GM12878 (cell line): Measurements from ENCODE around the gene BCAS3. TPM values are rescaled to one million over a fixed set of nuclear protein-coding genes. Genes with fewer than 3 reads are reported as not detected.

Source experiments
- ATAC-seq: fragments of 200-7000 bp; cut with Tn5 transposase; 3 replicates; pipeline ENCODE4 v1.9.1; 2020; ENCODE audit warnings: mild to moderate bottlenecking, moderate library complexity
- BruUV-seq: library from RNA; stranded (reverse); fragments of 400-500 nt; replicated peaks from 2 replicates; lab custom pipeline; 2021; lab: Mats Ljungman, UMichigan
- CTCF ChIA-PET: fragments of 300-600 bp; sonication (Branson Sonifier 250); formaldehyde crosslinking; extraction: SDS; loops from one replicate; lab custom pipeline; 2021; ENCODE audit warnings: inconsistent platforms; lab: Yijun Ruan, JAX
- POLR2A ChIA-PET: fragments of 350-600 bp; formaldehyde crosslinking; extraction: SDS; loops from one replicate; lab custom pipeline; 2021; ENCODE audit warnings: inconsistent platforms; lab: Charles Lee
- RAD21 ChIA-PET: fragments of 300-600 bp; sonication (Branson Sonifier 250); formaldehyde crosslinking; loops from one replicate; lab custom pipeline; 2023; ENCODE audit warnings: antibody characterized with exemption; ENCODE audit not compliant: unreplicated experiment; lab: Charles Lee
- SMC1A ChIA-PET: fragments of 300-600 bp; sonication (Branson Sonifier 250); formaldehyde crosslinking; loops from one replicate; lab custom pipeline; 2023; ENCODE audit not compliant: unreplicated experiment, uncharacterized antibody; lab: Charles Lee
- DNase-seq: peaks from one replicate; pipeline ENCODE4 v3.0.0-alpha.2; 2011; ENCODE audit warnings: low read depth, low spot score
- FAIRE-seq: peaks from 3 replicates; lab custom pipeline; 2011; peaks lifted over from hg19 to GRCh38; lab: Jason Lieb, UNC
- H2AFZ ChIP-seq: 2 replicates; pipeline ENCODE4 v1.6.0; 2011; ENCODE audit warnings: low read depth, low read length, control low read depth; ENCODE audit not compliant: control insufficient read depth
- H3K27ac ChIP-seq: 2 replicates; pipeline ENCODE4 v1.5.1; 2011; ENCODE audit warnings: control low read depth; ENCODE audit not compliant: control insufficient read depth, insufficient read depth
- H3K27me3 ChIP-seq, 2 experiments: replicated peaks in 1 of 2; 2 replicates each; pipeline versions ENCODE4 v1.6.0 to v1.6.1; 2011; ENCODE audit warnings: low read length in 1 of 2; ENCODE audit not compliant: control insufficient read depth in 2 of 2, insufficient read depth in 2 of 2
- H3K36me3 ChIP-seq, 2 experiments: 2 replicates each; pipeline ENCODE4 v1.5.1; 2011; ENCODE audit warnings: low read length in 1 of 2; ENCODE audit not compliant: control insufficient read depth in 2 of 2, insufficient read depth in 2 of 2
- H3K4me1 ChIP-seq: 2 replicates; pipeline ENCODE4 v1.6.1; 2011; ENCODE audit warnings: mild to moderate bottlenecking, low read length, moderate library complexity, mixed read lengths; ENCODE audit not compliant: control insufficient read depth, insufficient read depth
- H3K4me2 ChIP-seq: 2 replicates; pipeline ENCODE4 v1.6.0; 2011; ENCODE audit warnings: control low read depth; ENCODE audit not compliant: control insufficient read depth, insufficient read depth
- H3K4me3 ChIP-seq: fragments of 200-600 bp; sonication (generic); 2 replicates; pipeline ENCODE4 v1.5.1; 2016
- H3K79me2 ChIP-seq: 2 replicates; pipeline ENCODE4 v1.6.0; 2011; ENCODE audit warnings: low read length; ENCODE audit not compliant: control insufficient read depth, insufficient read depth
- H3K9ac ChIP-seq: 2 replicates; pipeline ENCODE4 v1.8.0; 2011; ENCODE audit warnings: low read length, control low read depth, mixed read lengths; ENCODE audit not compliant: control insufficient read depth, insufficient read depth
- H3K9me3 ChIP-seq: replicated peaks from 3 replicates; pipeline ENCODE4 v1.5.1; 2011; ENCODE audit warnings: mild to moderate bottlenecking, low read length; ENCODE audit not compliant: control insufficient read depth, insufficient read depth
- H4K20me1 ChIP-seq: 2 replicates; pipeline ENCODE4 v1.6.0; 2011; ENCODE audit not compliant: control insufficient read depth, insufficient read depth
- ASH2L ChIP-seq: fragments of 300-600, 200-600 bp; sonication (generic); IDR thresholded peaks from 2 replicates; pipeline ENCODE4 v1.6.1; 2017; ENCODE audit warnings: low read depth, mild to moderate bottlenecking, borderline replicate concordance
- BCL11A ChIP-seq: IDR thresholded peaks from 2 replicates; pipeline ENCODE4 v1.6.1; 2011; ENCODE audit warnings: low read depth, low read length
- KAT2A ChIP-seq: conservative IDR thresholded peaks from 2 replicates; pipeline ENCODE4 v1.6.1; 2011; ENCODE audit warnings: low read depth, low read length; ENCODE audit not compliant: control insufficient read depth
- MTA2 ChIP-seq: fragments of 450-650 bp; IDR thresholded peaks from 2 replicates; pipeline ENCODE4 v1.6.1; 2016; ENCODE audit warnings: low read depth, mild to moderate bottlenecking, moderate library complexity
- MXI1 ChIP-seq: fragments of 150-350 bp; IDR thresholded peaks from 2 replicates; pipeline ENCODE4 v1.6.1; 2011; ENCODE audit warnings: low read depth, mild to moderate bottlenecking, inconsistent platforms, low read length, improper control_type of control experiment
- NBN ChIP-seq: fragments of 450-650 bp; IDR thresholded peaks from 2 replicates; pipeline ENCODE4 v1.6.1; 2016
- PAX5 ChIP-seq: IDR thresholded peaks from 2 replicates; pipeline ENCODE4 v1.6.1; 2011; ENCODE audit warnings: low read depth, low read length, borderline replicate concordance
- RCOR1 ChIP-seq: conservative IDR thresholded peaks from 2 replicates; pipeline ENCODE4 v1.6.1; 2012; ENCODE audit warnings: low read depth, low read length, improper control_type of control experiment
- SPI1 ChIP-seq: IDR thresholded peaks from 2 replicates; pipeline ENCODE4 v1.6.1; 2011; ENCODE audit warnings: low read depth, mild to moderate bottlenecking, low read length, moderate library complexity, borderline replicate concordance; ENCODE audit not compliant: insufficient read depth
- TCF3 ChIP-seq: IDR thresholded peaks from 2 replicates; pipeline ENCODE4 v1.6.1; 2012; ENCODE audit warnings: low read depth, mild to moderate bottlenecking, low read length, borderline replicate concordance; ENCODE audit not compliant: insufficient read depth
- ZBED1 ChIP-seq: IDR thresholded peaks from 2 replicates; pipeline ENCODE4 v1.6.1; 2016; ENCODE audit warnings: borderline replicate concordance
- ZNF592 ChIP-seq: fragments of 450-650 bp; IDR thresholded peaks from 2 replicates; pipeline ENCODE4 v1.6.1; 2017; ENCODE audit warnings: mild to moderate bottlenecking, moderate library complexity
- in situ Hi-C: fragments of 300-500 bp; cut with MboI; formaldehyde crosslinking; loops from 9 replicates; pipeline ENCODE4 v1.14.3; 2018; ENCODE audit warnings: mixed read lengths
- intact Hi-C: fragments of 100-400 bp; cut with micrococcal nuclease; formaldehyde crosslinking; loops from one replicate; pipeline ENCODE4 v1.14.2; 2022; ENCODE audit not compliant: unreplicated experiment
- polyA plus RNA-seq, 11 experiments: library from polyadenylated mRNA; depleted of rRNA in 4 of 11; unstranded in 6 of 11; stranded (reverse) in 5 of 11; fragments of >200 nt; fragmentation: Nextera tagmentation in 4 of 11; fragmentation: Illumina TruSeq in 1 of 11; extraction: Ambion mirVana in 4 of 11; extraction: Trizol in 1 of 11; gene quantifications; 1 replicate in 1 of 11; 2 replicates in 10 of 11; pipeline versions ENCODE4 v1.2.1 to v1.2.3, GENCODE V29; 2011 to 2016; ENCODE audit warnings: inconsistent platforms in 2 of 11, missing spikeins in 2 of 11, low read depth in 1 of 11
- total RNA-seq, 4 experiments: library from RNA; depleted of rRNA in 3 of 4; stranded (reverse); fragments of >200 nt in 3 of 4; fragmentation: Illumina TruSeq in 1 of 4; extraction: Trizol in 1 of 4; gene quantifications; 2 replicates each; pipeline versions ENCODE4 v1.2.1 to v1.2.3, GENCODE V29; 2013 to 2021
- TF ChIP-seq, protein P1 (sequence below): IDR thresholded peaks from 2 replicates; pipeline ENCODE4 v1.6.1; 2012; ENCODE audit warnings: low read length, inconsistent platforms

Gene BCAS3
- total and polyA plus RNA-seq, 10 of the 15 experiments (the other 5 are each of a cell fraction or from before 2014, with no cell fraction given): 2.1 to 11.0 (median 6.6) TPM

GRCh38 chr17:60827943-60828342 lies 150.3 kb downstream of the BCAS3 start:
- no peak for DNase-seq
- no peak for ATAC-seq
- H3K27ac ChIP-seq: no peak overlapping the region
- POLR2A ChIA-PET: no interaction called here
- H3K79me2 ChIP-seq: no peaks in the 10 kb centered on the region
- H2AFZ ChIP-seq: no peak overlapping the region
- FAIRE-seq: no peak
- RAD21 ChIA-PET: no interaction called here
- no peak overlapping the region for H3K9ac ChIP-seq
- CTCF ChIA-PET: no interaction called here
- SMC1A ChIA-PET: no interaction called here
- intact Hi-C loops (no loop called here), in situ Hi-C loops (no loop called here)
- H3K27me3 ChIP-seq: no peaks in the 10 kb centered on the region
- H4K20me1 ChIP-seq: no peaks in the 10 kb centered on the region
- no peaks in the 10 kb centered on the region for H3K4me1 ChIP-seq
- no peaks in the 10 kb centered on the region for H3K9me3 ChIP-seq
- no TSS peak for BruUV-seq
- no peak for TF ChIP-seq NBN
- TF ChIP-seq MTA2: no peak
- TF ChIP-seq KAT2A: no peak
- TF ChIP-seq ZNF592: no peak
- TF ChIP-seq MXI1: no peak
- no peak for TF ChIP-seq SPI1
- no peak for TF ChIP-seq ASH2L
- no peak for TF ChIP-seq ZBED1
- TF ChIP-seq BCL11A: no peak
- TF ChIP-seq TCF3: no peak
- TF ChIP-seq RCOR1: no peak
- TF ChIP-seq PAX5: no peak
- TF ChIP-seq, protein P1, sequence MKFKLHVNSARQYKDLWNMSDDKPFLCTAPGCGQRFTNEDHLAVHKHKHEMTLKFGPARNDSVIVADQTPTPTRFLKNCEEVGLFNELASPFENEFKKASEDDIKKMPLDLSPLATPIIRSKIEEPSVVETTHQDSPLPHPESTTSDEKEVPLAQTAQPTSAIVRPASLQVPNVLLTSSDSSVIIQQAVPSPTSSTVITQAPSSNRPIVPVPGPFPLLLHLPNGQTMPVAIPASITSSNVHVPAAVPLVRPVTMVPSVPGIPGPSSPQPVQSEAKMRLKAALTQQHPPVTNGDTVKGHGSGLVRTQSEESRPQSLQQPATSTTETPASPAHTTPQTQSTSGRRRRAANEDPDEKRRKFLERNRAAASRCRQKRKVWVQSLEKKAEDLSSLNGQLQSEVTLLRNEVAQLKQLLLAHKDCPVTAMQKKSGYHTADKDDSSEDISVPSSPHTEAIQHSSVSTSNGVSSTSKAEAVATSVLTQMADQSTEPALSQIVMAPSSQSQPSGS: no peak
- no peak overlapping the region for H3K4me2 ChIP-seq
- H3K4me3 ChIP-seq: no peak overlapping the region
- H3K36me3 ChIP-seq: no peaks in the 10 kb centered on the region
